COLO668 (cell line): ENCODE results near the gene UNC79.

Experiments
- DNase-seq: peaks from one replicate; lab custom pipeline; 2025; ENCODE audit not compliant: unreplicated experiment; lab: John Stamatoyannopoulos, UW

Gene UNC79

GRCh38 chr14:93705513-93706156 lies 274.9 kb downstream of the UNC79 start:
- no peak for DNase-seq

GRCh38 chr14:93706360-93706955 lies 275.7 kb downstream of the UNC79 start:
- no peak for DNase-seq

- DNase-seq = no peak
Observed at GRCh38 chr14:93707475-93707874, 276.7 kb downstream of the UNC79 start.

- DNase-seq = no peak
Observed at GRCh38 chr14:93708311-93708734, 277.6 kb downstream of the UNC79 start.

- DNase-seq = no peak
Observed at GRCh38 chr14:93708800-93709199, 278.1 kb downstream of the UNC79 start.

GRCh38 chr14:93709249-93709648 lies 278.5 kb downstream of the UNC79 start:
- DNase-seq = no peak

GRCh38 chr14:93712079-93712837 lies 281.5 kb downstream of the UNC79 start:
- DNase-seq = no peak

GRCh38 chr14:93712838-93713724 lies 282.3 kb downstream of the UNC79 start:
- DNase-seq = no peak

- DNase-seq = no peak
Observed at GRCh38 chr14:93713726-93714405, 283.1 kb downstream of the UNC79 start.

- no peak for DNase-seq
Observed at GRCh38 chr14:93714605-93715004, 283.9 kb downstream of the UNC79 start.

- no peak for DNase-seq
Observed at GRCh38 chr14:93715279-93715927, 284.7 kb downstream of the UNC79 start.

GRCh38 chr14:93716002-93716745 lies 285.4 kb downstream of the UNC79 start:
- no peak for DNase-seq

- DNase-seq = no peak
Observed at GRCh38 chr14:93716746-93717667, 286.3 kb downstream of the UNC79 start.

GRCh38 chr14:93717668-93718320 lies 287.1 kb downstream of the UNC79 start:
- DNase-seq = no peak

- DNase-seq = no peak
Observed at GRCh38 chr14:93719256-93719655, 288.5 kb downstream of the UNC79 start.

- DNase-seq = no peak
Observed at GRCh38 chr14:93720076-93720815, 289.5 kb downstream of the UNC79 start.

GRCh38 chr14:93720981-93721483 lies 290.3 kb downstream of the UNC79 start:
- DNase-seq = no peak
